NCI-H748 (cell line): ENCODE results near the gene SHC3.

Experiments
- DNase-seq: peaks from one replicate; lab custom pipeline; 2025; ENCODE audit not compliant: unreplicated experiment; lab: John Stamatoyannopoulos, UW

The SHC3 gene

DNA sequence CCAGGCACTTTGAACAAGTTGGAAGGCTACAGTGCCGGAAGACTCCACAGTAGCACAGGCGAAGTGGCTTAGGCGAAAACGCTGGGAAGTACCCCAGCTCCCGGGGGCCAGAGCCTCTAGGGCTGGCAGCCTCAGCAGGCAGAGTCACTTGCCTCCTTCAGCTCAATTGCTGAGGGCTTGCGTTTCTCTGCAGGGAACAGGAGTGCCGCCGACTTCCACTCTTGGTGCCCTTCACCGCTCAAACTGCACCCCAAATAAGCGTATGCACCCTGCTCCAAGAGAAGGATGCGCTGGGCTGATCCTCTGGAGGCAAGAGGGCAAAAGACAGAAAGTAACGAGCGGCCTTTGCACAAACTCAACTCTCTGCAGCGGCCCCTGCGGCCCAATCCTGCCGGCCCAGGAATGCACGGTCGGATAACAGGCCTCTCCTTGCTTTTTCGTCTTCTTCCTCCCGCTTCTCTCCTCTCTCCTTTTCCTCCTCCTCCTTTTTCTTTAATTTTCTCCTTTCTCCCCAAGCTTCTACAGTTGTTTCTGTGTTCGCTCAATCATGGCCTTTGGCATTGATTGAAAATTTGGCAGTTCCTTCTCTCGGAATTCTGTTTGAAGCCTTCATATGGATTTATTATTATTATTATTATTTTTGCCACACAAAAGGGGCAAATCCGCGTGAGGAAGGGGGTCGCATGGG is 188.4 kb downstream of the SHC3 start:
- DNase-seq, result no peak

DNA sequence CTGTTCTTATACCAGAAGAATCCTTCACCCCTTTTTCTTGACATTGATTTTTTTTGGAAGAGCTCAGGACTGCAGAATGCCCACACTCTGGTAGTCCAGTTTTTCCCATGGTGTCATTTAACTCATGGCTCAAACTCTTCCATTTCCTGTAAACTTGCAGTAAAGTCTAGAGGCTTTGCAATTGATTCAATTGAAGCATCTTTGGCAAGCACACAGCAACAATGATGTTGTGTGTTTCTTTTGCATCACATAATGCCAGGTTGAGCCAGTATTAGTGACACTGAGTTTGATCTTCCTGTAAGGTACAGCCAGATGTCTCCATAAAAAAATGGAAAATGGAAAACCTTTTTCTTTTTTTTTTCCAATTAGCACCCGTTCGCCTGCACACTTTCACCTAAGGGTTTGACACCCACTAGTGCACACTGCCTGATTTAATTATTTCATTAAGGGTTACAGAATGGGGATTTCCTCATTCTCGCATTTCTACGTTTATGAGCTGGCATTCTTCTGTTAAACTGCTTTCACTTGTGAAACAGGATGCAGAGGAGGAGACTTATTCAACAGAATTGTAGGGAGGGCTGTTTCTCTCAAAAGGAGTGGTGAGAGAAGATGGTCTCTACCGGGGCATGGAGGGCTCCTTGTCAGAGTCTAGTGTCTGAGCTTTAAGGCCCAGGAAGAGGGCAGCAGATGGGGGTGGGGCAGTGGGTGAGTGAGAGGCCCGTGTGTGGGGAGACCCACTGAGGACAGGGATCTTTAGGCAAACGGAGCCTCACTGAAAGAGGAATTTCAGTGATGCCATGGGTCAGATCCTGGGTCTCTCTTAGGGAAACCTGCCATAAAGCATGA is 189.6 kb downstream of the SHC3 start:
- DNase-seq, result no peak

DNA sequence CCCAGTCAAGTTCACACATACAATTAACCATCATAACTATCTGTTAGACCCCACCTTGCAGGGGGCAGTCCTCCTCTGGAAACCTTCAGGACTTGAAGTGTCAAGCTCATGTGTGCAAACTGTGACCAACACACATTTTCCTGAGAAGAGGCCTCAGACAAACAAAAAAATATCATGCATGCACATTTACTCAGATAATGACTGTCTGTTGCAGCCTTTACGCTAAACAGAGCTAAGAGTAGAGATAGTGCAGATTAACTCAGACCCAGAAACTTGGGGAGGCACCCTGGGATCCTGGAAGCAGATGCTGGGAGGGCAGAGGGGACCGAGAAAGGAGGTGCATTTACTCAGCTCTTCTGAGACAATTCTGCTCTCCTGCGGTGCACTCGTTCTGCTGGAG is 191.0 kb downstream of the SHC3 start:
- no peak for DNase-seq

DNA sequence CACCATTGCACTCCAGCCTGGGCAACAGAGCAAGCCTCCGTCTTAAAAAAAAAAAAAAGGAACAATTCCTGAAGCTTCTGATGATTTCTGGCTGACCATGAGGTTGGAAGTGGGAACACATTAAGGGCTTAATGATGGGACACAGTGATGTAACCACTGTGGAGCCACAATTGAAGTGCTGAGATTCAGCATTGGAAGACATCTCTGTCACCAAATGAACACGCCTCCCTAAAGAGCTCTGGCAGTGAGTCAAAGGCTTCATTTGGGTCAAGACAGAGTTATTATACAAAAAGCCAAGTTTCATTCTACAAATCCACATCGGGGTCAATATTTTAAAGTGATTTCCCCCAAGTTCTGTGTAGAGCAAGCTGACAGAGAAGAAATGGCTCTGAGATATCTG is 191.8 kb downstream of the SHC3 start:
- DNase-seq, result no peak

DNA sequence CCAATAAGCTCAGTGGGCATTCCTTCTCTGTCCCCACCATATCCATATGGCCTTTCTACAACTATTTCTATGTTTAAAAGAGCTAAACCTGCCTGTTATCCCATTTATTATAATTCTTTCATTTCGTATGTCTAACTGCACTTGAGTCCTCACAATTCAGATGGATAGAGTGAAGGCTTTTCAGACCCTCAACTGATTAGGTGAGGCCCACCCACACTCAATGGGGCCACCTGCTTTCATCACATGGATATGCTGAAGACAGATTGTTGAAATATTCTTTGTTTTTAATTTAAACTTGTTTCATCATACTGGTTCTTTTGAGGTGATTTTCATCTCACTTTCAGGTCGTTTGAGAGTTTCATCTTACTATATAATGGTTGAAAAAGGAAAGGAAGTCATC is 193.0 kb downstream of the SHC3 start:
- DNase-seq, result no peak

DNA sequence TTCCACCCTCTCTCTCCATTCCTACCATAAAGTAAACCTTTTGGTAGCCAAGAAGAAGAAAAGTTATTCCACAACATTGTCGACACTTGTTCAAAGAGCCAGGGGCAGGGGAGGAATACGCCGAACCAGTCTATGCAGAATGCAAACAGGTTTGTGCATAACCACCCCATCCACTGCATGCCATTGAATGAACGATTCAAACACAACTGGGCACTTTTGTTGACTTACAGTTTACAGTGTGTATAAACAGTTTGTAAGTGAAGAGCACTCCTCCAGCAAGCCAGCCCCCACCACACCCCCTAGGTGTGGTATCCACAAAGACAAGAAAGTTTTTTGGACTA is 194.1 kb downstream of the SHC3 start:
- no peak for DNase-seq

DNA sequence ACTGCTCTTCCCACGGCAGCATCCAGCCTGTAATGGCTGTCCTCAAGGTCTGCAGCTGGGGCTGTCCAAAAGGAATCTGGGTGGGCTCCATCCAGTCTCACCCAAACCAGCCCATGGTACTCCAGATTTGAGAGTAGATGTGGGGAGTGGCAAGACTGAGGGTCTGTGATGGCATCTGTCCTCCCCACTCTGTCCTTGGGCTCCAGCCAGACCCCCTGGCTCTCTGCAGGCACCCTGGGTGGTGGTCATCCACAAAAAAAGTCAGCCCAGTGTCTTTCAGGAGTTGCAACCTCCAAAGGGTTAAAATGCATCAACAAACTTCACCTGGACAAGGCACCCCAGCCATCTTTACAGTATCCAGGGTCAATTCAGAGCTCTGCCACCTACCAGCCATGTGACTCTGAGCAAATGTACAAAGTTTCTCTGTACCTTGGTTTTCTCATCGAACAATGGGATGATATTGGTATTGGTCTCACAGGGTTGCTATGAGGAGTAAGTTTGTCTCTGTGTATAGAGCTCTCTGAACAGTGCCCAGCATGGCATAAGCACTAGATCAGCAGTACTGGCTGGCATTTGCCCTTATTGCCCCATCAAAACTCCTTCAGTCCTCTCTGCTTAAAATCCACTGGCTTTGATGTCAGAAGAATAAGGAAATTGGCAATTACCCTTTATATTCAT is 194.6 kb downstream of the SHC3 start:
- DNase-seq, result no peak

DNA sequence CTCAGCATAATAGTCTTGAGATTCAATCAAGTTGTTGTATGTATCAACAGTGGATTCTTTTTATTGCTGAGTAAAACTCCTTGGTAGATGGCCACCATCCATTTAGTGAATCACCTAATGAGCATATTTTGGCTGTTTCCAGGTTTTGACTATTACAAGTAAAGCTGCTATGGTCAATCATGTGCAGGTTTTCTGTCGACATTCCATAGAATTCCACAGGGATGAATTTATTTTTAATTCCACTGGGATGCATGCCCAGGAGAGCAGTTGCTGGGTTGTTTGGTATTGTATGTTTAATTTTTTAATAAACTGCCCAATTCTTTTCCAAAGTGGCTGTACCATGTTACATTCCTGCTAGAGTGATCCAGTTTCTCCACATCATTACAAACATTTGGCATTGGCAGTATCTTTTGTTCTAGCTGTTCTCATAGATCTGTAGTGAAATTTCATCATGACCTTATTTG is 197.8 kb downstream of the SHC3 start:
- DNase-seq, result no peak

DNA sequence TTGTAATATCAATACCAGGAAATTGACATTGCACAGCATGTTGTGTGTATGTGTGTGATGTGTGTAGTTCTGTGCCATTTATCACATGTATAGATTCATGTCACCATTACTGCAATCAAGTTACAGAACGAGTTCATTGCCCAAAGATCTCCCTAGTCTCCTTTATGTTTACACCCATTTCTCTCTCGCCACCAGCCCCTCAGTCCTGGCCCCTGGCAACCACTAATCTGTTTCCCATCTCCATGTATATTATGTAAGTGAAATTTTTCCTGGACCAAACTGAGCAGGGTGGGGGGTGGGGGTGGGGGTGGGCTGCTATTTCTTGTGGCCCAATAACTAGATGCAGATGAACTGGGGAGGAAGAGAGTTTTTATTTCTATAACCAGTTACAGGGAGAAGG is 198.8 kb downstream of the SHC3 start:
- no peak for DNase-seq

DNA sequence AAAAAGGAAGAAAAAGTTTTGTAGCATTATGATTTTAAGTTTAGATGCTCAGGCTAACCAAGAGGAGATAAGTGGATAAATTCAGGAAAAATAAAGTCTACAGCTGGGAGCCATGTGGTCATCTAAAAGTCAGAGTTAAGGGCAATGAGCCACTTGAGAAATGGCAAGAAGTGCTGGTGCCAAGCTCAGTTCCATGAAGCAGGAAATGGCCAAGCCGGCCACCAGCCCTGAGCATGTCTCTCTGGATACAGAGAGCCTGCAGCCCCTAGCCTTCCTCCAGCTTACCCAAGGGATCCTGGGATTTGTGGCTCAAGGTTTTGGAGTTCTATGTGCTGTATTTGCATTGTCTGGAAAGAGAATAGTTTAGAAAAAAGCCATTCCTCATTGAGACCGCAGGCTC is 199.6 kb downstream of the SHC3 start:
- DNase-seq, result no peak

DNA sequence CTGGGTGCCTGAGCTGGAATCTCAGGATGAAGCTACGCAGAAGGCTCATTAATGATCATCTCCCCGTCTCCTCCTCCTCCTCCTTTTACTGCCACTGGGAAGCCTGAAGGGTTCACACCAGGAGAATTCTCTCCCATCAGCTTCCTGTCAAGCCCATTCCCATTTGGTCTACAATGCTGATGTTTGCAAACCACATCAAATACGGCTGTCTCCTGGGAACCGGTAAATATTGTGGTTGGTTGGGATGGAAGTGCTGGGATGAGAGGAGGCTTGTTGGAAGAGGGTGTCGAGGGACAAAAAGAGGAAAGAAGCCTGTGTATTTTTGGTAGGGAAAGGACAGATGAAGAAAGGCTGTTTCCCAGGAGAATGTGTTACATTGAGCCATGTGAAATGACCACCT is 200.6 kb downstream of the SHC3 start:
- peak; percentile 55 for DNase-seq

DNA sequence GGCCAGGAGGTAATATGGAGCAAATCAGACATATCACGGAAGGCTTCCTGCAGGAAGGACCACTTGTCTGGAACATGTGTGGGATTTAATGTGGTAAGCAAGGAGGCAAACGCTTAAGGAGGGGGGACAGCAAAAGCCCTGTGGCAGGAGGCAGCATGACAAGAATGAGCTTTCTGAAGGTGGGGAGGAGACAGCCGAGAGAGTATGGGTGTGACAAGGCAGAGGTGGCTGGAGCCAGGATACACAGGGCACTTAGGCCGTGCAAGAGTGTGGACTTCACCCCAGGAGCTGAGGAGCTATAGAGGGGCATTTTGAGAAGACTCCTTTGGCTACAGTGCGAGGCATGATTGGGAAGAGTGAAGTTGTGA is 201.7 kb downstream of the SHC3 start:
- no peak for DNase-seq

DNA sequence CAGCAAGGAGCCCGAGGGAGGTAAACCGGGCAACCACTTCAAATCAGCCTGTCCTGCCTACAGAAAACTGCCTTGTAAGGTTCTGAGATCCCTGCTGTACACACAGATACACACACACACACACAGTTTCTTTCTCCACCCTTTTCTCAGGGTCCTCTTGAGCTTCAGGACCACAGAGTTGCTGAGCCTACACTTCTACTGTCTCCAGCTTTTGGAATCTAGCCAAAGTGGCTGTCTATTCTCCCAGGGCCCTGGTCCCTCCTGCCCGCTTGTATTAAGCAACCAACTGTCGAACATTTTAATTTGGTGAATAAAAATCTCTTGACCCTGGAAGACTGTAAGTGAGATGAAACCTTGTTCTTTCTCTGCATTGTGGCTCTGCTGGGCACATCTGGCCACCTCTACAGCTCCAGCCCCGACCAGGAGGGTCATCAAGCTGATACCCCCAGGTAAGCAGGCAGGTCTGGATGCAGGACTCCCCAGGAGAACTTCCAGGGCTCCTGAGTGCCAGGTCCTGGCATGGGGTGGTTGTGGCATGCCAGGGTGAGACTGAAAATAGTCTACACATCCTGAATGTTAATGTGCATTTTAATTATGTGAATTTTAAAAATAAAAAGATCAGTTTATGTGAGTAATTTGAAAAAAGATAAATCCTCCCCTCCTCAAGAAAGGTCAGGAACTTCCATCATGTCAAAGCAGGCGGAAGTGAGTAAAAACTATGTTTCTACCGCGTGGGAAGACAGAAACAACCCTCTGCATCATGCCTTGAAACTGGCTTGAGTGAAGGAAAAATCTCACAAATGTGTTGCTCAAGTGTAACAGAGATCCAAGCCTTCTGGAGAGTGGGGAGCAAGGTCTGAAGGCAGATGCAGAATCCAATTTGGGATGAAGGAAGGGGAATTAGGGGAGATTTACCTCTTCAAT is 202.4 kb downstream of the SHC3 start:
- DNase-seq, result no peak

DNA sequence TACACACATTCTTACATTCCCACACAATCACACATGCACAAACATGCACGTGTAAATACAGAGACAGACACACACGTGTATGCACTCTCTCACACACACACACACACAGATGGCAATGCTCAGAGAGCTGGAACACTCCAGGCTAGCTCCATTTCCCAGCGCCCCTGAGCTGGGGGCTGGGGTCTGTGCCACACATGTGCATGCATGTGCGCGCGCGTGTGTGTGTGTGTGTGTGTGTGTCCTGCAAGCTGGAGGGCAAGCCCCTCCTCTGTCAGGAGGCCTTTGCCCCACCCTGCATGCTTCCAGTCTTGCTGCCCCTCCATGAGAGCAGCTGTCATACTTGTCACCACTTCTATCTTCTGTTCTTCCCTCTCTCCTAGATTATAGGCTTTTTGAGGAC is 204.0 kb downstream of the SHC3 start:
- DNase-seq, result no peak

DNA sequence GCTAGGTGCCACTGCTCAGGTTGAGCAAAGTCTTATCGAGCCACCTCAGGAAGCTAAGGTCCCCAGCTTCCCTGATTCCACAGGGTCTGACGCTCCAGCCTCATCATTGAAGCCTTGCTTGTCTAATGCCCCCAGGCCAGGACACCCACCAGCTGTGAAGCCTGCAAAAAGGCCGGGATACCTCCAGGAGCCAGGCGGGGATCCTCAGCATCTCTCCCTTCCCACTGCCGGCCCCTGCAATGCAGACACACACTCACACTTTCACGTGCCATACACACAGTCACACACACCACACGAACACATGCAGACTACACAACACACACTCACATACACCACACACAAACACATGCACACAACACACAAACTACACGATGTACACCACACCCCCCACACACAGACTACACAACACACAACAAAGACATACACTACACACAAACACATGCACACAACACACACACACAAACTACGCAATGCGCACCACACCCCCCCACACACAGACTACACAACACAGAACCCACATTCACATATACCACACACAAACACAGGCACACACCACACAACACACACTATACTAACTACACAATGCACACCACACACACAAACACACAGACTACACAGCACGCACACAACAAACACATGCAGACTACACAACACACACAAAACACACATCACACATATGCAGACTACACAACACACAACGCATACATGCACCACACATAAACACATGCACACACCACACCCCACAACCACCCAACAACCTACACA is 205.2 kb downstream of the SHC3 start:
- no peak for DNase-seq

DNA sequence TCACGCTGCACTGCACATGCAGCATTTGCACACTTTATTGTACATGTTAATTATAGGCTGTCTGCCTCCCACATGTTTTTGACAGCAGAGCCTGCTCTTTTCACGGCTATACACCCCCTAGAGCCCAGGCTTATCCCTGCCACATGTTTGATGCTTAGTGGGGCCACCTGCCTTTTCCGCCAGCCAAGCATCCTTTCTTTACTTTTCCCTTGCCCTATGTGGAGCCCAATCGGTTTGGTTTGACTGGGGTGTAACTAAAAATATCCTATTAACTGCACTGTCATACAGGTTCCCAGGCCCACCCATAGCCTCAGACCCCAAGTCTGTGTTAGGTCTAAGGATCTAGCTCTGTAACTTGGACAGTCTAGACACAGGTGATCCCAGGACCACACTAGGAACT is 206.2 kb downstream of the SHC3 start:
- DNase-seq, result no peak

DNA sequence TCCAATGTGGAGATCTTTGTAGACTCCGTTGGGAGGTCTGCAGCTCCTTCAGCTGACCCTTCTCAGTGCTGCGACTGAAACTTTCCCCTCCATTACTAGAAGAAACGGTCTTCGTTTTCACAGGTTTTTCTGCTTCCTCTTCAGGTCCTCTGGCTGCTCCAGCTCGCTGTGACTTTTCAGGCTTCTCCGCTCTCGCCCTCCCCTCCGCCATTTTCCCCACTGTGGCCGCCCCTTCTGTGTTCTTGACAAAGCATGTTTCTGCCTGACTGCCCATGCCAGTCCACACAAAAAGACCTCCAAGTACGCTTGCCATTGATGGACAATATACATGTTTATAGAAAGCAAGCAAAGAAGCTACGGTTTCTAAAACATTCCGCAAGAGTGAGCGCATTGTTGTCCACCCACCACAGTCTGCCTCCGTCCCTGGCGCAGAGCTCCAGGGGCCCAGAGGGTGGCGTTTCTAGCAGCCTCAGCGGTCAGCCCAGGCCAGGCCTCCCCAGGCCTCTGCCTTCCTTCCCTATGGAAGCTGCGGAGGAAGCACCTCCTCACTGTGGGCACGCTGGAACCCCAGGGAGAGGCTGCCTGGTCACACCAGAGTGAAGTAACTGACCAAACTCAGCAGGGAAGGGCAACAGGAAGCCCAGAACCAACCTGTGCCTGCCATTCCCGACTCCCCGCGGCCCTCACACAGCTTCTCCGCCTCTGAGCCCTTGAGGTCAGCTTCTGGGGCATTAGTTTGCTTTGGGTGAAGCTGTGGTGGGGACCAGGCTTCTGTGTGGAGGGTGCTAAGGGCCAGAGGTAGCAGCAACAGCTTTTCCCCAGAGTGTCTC is 207.3 kb downstream of the SHC3 start:
- DNase-seq, result no peak

DNA sequence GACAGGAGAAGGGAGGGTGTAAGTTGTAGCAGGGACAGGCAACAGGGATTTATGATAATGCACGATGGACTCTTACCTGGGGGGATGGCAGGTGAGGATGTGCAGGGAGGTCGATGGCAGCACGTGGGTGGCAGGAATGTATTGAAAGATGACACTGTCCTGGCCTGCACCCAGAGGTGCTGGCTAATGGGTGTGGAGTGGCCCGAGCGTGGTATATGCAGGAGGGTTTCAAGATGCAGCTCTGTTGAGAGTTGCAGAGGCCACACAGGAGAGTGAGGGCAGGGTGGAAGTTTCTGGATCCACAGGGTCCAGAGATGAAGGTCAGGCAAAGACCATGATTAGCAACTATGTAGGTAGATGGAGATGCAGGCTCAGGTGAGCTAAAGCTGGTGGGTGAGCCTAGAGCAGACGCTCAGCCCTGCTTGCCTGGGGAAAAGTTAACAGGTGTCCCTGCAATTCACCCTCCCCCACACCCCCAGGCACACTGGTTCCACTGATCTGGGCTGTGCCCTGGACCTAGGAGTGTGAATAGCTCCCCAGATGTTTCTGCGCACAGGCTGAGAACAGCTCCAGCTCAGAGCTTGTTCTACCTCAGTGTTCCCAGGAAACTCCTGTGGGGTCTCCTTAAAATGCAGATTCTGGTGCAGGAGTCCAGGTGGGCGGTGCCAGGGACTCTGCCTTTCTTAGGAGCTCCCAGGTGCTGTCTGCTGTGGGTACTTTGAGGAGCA is 208.8 kb downstream of the SHC3 start:
- DNase-seq, result no peak

DNA sequence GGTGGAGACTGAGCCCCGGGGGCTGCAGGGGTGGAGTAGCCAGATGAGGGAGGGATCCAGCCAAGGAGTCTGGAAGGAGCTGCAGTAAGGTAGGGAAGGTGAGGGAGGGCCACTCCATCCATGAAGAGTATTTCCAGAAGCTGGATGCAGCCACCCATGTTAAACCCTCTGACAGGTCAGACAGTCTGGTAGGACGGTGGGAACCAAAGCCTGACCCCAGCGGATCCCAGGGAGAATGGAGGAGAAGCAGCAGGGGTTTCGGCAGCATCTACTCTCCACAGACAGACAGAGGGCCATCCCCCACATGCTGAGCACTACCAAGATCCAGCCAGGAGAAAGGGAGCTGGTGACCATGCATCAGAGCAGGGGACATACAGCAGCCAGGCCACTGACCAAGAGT is 209.8 kb downstream of the SHC3 start:
- DNase-seq, result no peak
